OCI-LY1 (cell line): ENCODE results near the gene GALNT17.

ENCODE experiments used
- CTCF ChIP-seq: fragments of 200-600 bp; sonication (generic), shearing (Covaris generic); IDR thresholded peaks from 2 replicates; pipeline ENCODE4 v1.5.1; 2017; ENCODE audit warnings: mild to moderate bottlenecking, antibody characterized with exemption, low read length, moderate library complexity, mixed read lengths
- EZH2 ChIP-seq: fragments of 200-600 bp; sonication (generic), shearing (Covaris generic); IDR thresholded peaks from 2 replicates; pipeline ENCODE4 v1.8.0; 2017; ENCODE audit warnings: borderline replicate concordance, mixed run types, mild to moderate bottlenecking, antibody characterized with exemption, low read length, moderate library complexity, mixed read lengths

DNA sequence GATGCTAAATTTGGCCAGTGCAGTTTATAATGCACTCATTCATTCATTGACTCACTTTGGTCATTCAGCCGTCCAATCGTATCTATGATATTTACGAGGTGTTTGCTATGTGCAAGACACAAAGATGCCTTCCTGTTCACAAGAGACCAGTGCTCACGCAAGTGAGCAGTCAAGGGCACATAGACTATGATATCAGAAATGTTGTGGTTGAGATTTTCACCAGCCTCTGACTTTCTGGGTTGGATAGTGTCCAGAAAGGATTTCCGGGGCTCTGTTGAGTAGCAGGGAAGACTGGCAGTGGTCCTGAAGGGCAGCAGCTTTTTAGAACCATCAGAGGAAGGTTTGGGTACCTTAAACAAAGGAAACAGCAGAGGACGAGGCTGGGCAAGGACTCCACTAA is 191.8 kb downstream of the GALNT17 start:
- TF ChIP-seq CTCF (no peak), EZH2 (no peak)
